ENCODE results near the gene GIMAP7. TPM values are rescaled to one million over a fixed set of nuclear protein-coding genes. Genes with fewer than 3 reads are reported as not detected.
A peak's percentile ranks its signal among the peaks of the same experiment; 100 is the strongest.
"Not testable (repeated sequence)": the region's sequence is repeated elsewhere in the genome, so short reads cannot be mapped to it uniquely, and the experiment has no call there.

Gene GIMAP7
- polyA plus RNA-seq, 6 donors from 2014 or later, result 0.36 to 5.2 (median 1.5) TPM

DNA sequence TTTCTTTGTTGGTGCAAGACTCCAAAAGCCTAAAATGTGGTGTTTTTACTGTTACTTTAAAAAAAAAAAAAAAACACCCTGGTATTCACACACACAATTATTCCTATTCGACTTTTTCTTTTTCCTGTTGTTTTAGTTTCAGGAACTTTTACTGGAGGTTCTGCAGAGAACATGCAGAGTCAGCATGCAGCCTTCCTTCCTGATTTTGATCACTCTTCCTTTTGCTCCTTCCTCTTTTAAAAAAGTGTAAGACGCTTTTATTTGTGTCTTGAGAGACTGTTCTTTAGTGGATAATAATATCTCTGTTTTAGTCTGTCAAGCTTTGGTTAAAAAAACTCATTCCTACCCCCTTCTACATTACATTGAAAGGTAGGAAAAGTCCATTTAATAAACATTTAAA, 31.2 kb upstream of the GIMAP7 start:
- not testable (repeated sequence) for ATAC-seq (ENCODE audit: low read depth in 2 of 2); H3K36me3 Mint-ChIP-seq; DNase-seq; H3K9me3 Mint-ChIP-seq; H3K27me3 Mint-ChIP-seq
- H3K4me1 Mint-ChIP-seq, result peaks cover 25 to 28% (median 25%) of the 10 kb centered on the region in 3 donors
- H3K27ac Mint-ChIP-seq, result peak overlapping the region in 2 of 6 donors; percentile 8 to 86
- peak overlapping the region in 3 of 8 donors; percentile 3 to 42 (median 41) for H3K4me3 Mint-ChIP-seq

DNA sequence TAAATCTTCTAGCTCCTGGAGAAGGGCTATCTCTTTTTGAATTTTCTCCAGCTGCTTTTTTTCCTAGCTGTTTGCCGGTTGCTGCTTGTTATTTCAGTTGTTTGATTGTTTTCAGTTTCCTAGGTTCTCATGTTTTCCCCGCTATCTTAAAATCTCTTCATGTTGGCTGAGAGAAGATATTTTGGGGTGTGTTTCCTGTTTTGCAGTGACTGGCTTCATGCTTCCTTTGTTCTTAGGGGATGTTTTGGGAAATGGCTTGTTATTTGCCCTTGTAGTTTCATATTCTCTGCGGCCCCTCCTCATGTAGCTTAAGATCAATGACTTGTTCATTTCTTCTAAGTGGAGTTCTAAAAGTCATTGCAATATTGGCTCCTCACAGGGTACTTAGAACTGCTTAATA, 30.6 kb upstream of the GIMAP7 start:
- ATAC-seq (ENCODE audit: low read depth in 2 of 2); H3K27me3 Mint-ChIP-seq; H3K9me3 Mint-ChIP-seq; DNase-seq; H3K36me3 Mint-ChIP-seq: not testable (repeated sequence)
- Mint-ChIP-seq H3K27ac (peak overlapping the region in 2 of 6 donors; percentile 8 to 44), H3K4me3 (peak overlapping the region in 5 of 8 donors; percentile 14 to 61 (median 45)), H3K4me1 (peaks cover 25 to 28% (median 25%) of the 10 kb centered on the region in 3 donors)

- no peak overlapping the region for H3K4me3 Mint-ChIP-seq
- peaks cover 0 to 16% (median 7%) of the 10 kb centered on the region in 7 donors for H3K9me3 Mint-ChIP-seq
- no peak overlapping the region for H3K27ac Mint-ChIP-seq
- no peaks in the 10 kb centered on the region for H3K27me3 Mint-ChIP-seq
- H3K4me1 Mint-ChIP-seq, result peaks cover 13 to 17% (median 14%) of the 10 kb centered on the region in 3 donors
- DNase-seq (no peak), ATAC-seq (ENCODE audit: low read depth in 2 of 2) (no peak)
- H3K36me3 Mint-ChIP-seq, result no peaks in the 10 kb centered on the region
These were observed 27.0 kb upstream of the GIMAP7 start for GRCh38 chr7:150487625-150488024.

DNA sequence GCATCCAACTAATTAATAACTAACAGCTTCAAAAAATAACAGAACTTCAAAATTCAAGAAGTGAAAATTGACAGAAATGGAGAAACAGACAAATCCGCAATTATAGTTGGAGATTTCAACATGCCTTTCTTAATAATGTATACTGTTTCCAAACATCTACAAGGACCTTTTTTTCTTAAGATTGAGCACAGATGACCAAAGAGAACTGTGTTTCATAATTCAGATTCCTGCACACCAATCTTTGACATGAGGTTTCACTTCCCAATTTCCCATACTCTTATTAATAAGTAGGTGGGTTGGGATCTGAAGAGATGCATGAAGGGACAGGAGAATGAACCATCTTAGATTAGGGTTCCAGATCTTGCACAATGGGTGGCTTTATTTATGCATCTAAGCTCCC, 24.9 kb upstream of the GIMAP7 start:
- H3K27me3 Mint-ChIP-seq, result no peaks in the 10 kb centered on the region
- H3K36me3 Mint-ChIP-seq, result no peaks in the 10 kb centered on the region
- ATAC-seq (ENCODE audit: low read depth in 2 of 2), result no peak
- no peaks in the 10 kb centered on the region for H3K4me1 Mint-ChIP-seq
- H3K9me3 Mint-ChIP-seq, result peaks cover 0 to 18% (median 10%) of the 10 kb centered on the region in 7 donors
- no peak for DNase-seq
- no peak overlapping the region for H3K4me3 Mint-ChIP-seq
- H3K27ac Mint-ChIP-seq, result no peak overlapping the region

DNA sequence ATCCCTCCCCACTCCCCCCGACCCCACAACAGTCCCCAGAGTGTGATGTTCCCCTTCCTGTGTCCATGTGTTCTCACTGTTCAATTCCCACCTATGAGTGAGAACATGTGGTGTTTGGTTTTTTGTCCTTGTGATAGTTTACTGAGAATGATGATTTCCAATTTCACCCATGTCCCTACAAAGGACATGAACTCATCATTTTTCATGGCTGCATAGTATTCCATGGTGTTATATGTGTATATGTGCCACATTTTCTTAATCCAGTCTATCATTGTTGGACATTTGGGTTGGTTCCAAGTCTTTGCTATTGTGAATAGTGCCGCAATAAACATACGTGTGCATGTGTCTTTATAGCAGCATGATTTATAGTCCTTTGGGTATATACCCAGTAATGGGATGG, 21.2 kb upstream of the GIMAP7 start:
- H3K4me1 Mint-ChIP-seq, result not testable (repeated sequence)

GRCh38 chr7:150502519-150502918, 12.2 kb upstream of the GIMAP7 start:
- no peak for ATAC-seq (ENCODE audit: low read depth in 2 of 2)
- Mint-ChIP-seq H3K4me3 (no peak overlapping the region), H3K4me1 (no peaks in the 10 kb centered on the region), H3K27ac (no peak overlapping the region), H3K36me3 (peaks cover 0 to 6% of the 10 kb centered on the region in 2 donors), H3K9me3 (peaks cover 5 to 21% (median 9%) of the 10 kb centered on the region in 7 donors), H3K27me3 (peaks cover 0 to 15% (median 13%) of the 10 kb centered on the region in 3 donors)
- no peak for DNase-seq

More for the DNA sequence above, 21.2 kb upstream of the GIMAP7 start:
- not testable (repeated sequence) for H3K27ac Mint-ChIP-seq; DNase-seq; ATAC-seq (ENCODE audit: low read depth in 2 of 2); H3K36me3 Mint-ChIP-seq; H3K4me3 Mint-ChIP-seq
- H3K9me3 Mint-ChIP-seq, result peaks cover 0 to 18% (median 13%) of the 10 kb centered on the region in 7 donors
- H3K27me3 Mint-ChIP-seq, result peaks cover 0 to 14% (median 13%) of the 10 kb centered on the region in 3 donors

DNA sequence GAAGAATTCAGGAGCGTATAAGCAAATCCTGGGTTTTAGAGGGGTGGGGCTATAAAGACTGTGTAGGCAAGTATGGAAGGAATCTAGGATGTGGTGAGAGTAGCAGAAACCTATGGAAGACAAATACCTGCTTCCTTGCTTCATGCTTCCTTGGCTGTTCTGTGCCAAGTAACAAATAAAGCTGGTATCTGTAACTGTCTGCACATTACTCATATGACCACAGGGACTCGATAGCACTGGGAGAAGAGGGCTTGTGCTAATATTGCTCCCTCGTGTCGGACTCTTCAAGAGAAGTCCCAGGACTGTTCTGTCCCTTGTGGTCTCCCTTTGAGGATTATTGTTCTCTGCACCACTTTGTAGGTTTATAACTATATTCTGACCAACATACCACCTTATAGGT, 11.5 kb upstream of the GIMAP7 start:
- no peaks in the 10 kb centered on the region for H3K4me1 Mint-ChIP-seq
- no peak for DNase-seq
- H3K27me3 Mint-ChIP-seq, result peaks cover 0 to 11% (median 8%) of the 10 kb centered on the region in 3 donors
- no peak overlapping the region for H3K4me3 Mint-ChIP-seq
- H3K36me3 Mint-ChIP-seq, result peaks cover 0 to 3% of the 10 kb centered on the region in 2 donors
- no peak overlapping the region for H3K27ac Mint-ChIP-seq
- no peak for ATAC-seq (ENCODE audit: low read depth in 2 of 2)
- peaks cover 5 to 21% (median 9%) of the 10 kb centered on the region in 7 donors for H3K9me3 Mint-ChIP-seq

GRCh38 chr7:150503581-150503980, 11.1 kb upstream of the GIMAP7 start:
- DNase-seq, result no peak
- no peak overlapping the region for H3K27ac Mint-ChIP-seq
- no peak for ATAC-seq (ENCODE audit: low read depth in 2 of 2)
- no peak overlapping the region for H3K4me3 Mint-ChIP-seq
- H3K36me3 Mint-ChIP-seq, result no peaks in the 10 kb centered on the region
- peaks cover 0 to 9% (median 6%) of the 10 kb centered on the region in 3 donors for H3K27me3 Mint-ChIP-seq
- H3K4me1 Mint-ChIP-seq, result no peaks in the 10 kb centered on the region
- peaks cover 5 to 21% (median 9%) of the 10 kb centered on the region in 7 donors for H3K9me3 Mint-ChIP-seq

- DNase-seq, result no peak
These were observed 6.6 kb upstream of the GIMAP7 start for GRCh38 chr7:150507947-150508602.

GRCh38 chr7:150511048-150511447, 3.6 kb upstream of the GIMAP7 start:
- Mint-ChIP-seq H3K27ac (no peak overlapping the region), H3K36me3 (no peaks in the 10 kb centered on the region), H3K27me3 (peaks cover 0 to 16% (median 6%) of the 10 kb centered on the region in 3 donors), H3K4me3 (no peak overlapping the region), H3K9me3 (peaks cover 0 to 3% (median 0%) of the 10 kb centered on the region in 7 donors), H3K4me1 (peaks cover 6 to 10% (median 8%) of the 10 kb centered on the region in 3 donors)
- ATAC-seq (ENCODE audit: low read depth in 2 of 2) (no peak), DNase-seq (no peak)

More at GRCh38 chr7:150507947-150508602, 6.6 kb upstream of the GIMAP7 start:
- peaks cover 0 to 9% (median 0%) of the 10 kb centered on the region in 3 donors for H3K27me3 Mint-ChIP-seq
- no peak for ATAC-seq (ENCODE audit: low read depth in 2 of 2)
- no peaks in the 10 kb centered on the region for H3K4me1 Mint-ChIP-seq
- no peaks in the 10 kb centered on the region for H3K36me3 Mint-ChIP-seq
- H3K9me3 Mint-ChIP-seq, result peaks cover 0 to 3% (median 0%) of the 10 kb centered on the region in 7 donors
- H3K27ac Mint-ChIP-seq, result no peak overlapping the region
- no peak overlapping the region for H3K4me3 Mint-ChIP-seq

- ATAC-seq (ENCODE audit: low read depth in 2 of 2) (no peak), DNase-seq (no peak)
- Mint-ChIP-seq H3K27ac (no peak overlapping the region), H3K4me3 (no peak overlapping the region), H3K9me3 (peaks cover 0 to 3% (median 0%) of the 10 kb centered on the region in 7 donors), H3K4me1 (peaks cover 6 to 10% (median 8%) of the 10 kb centered on the region in 3 donors), H3K27me3 (peaks cover 0 to 8% (median 6%) of the 10 kb centered on the region in 3 donors), H3K36me3 (no peaks in the 10 kb centered on the region)
These were observed 914 bp upstream of the GIMAP7 start for GRCh38 chr7:150513758-150514157.

DNA sequence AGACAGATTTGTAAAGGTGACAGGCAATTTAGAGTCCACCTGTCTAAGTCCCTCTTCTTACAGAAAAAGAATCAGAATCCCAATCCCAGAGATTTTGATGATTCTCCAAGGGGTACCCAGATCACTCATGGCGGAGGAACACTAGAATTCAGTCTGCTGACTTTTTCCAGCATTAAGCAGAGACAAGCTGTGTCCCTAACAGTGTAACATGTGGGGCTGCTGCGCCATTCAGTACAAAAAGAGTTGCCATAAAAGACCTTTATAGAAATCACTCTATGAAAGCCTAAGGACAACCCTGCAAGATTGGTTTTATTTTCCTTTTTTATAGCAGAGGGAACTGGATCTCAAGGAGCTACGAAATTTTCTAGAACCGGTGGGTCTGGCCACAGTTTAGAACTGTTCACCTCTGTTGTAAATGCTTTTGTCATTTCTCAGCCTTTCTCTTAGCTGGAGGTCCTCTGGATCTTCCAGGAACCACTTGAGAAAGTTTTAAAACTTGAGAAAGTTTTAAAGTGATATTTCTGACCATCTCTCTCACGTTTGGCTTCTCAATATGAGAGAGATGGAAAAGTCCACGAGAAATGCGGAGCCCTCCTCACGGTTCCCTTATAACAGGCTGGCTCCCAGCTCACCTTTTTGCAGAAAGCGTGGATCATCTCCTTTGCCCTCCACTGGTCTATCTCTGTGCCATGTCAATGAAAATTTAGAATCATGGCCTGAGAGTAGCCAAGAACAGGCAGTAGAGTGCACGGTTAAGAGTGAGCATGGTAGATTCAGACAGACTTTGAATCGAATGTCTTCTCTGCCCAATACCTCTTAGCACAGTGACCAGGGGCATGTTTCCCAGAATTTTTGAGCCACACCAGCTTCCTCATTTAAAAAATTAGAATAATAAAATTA, 826 bp downstream of the GIMAP7 start:
- Mint-ChIP-seq H3K9me3 (no peaks in the 10 kb centered on the region), H3K36me3 (no peaks in the 10 kb centered on the region), H3K27ac (no peak overlapping the region), H3K27me3 (peaks cover 0 to 8% (median 6%) of the 10 kb centered on the region in 3 donors), H3K4me1 (peaks cover 6 to 10% (median 8%) of the 10 kb centered on the region in 3 donors), H3K4me3 (peak overlapping the region in 3 of 8 donors; percentile 26 to 68 (median 67))
- ATAC-seq (ENCODE audit: low read depth in 2 of 2) (no peak), DNase-seq (no peak)

GRCh38 chr7:150516956-150517745, 2.5 kb downstream of the GIMAP7 start:
- no peak for DNase-seq
- H3K27me3 Mint-ChIP-seq, result peaks cover 0 to 8% (median 6%) of the 10 kb centered on the region in 3 donors
- peaks cover 0 to 2% (median 0%) of the 10 kb centered on the region in 7 donors for H3K9me3 Mint-ChIP-seq
- H3K4me3 Mint-ChIP-seq, result no peak overlapping the region
- H3K36me3 Mint-ChIP-seq, result no peaks in the 10 kb centered on the region
- ATAC-seq (ENCODE audit: low read depth in 2 of 2), result no peak
- H3K4me1 Mint-ChIP-seq, result peaks cover 6 to 10% (median 8%) of the 10 kb centered on the region in 3 donors
- H3K27ac Mint-ChIP-seq, result no peak overlapping the region

All from naive B cell (primary cell).